ENCODE measurements around the gene MRPS22. TPM values are rescaled to one million over a fixed set of nuclear protein-coding genes. Genes with fewer than 3 reads are reported as not detected.
A peak's percentile ranks its signal among the peaks of the same experiment; 100 is the strongest.

The MRPS22 gene
- total and polyA plus RNA-seq, 9 of the 15 experiments (the other 6 are each of a cell fraction or from before 2014, with no cell fraction given) = 148 to 397 (median 229) TPM

- TF ChIP-seq, protein P1, sequence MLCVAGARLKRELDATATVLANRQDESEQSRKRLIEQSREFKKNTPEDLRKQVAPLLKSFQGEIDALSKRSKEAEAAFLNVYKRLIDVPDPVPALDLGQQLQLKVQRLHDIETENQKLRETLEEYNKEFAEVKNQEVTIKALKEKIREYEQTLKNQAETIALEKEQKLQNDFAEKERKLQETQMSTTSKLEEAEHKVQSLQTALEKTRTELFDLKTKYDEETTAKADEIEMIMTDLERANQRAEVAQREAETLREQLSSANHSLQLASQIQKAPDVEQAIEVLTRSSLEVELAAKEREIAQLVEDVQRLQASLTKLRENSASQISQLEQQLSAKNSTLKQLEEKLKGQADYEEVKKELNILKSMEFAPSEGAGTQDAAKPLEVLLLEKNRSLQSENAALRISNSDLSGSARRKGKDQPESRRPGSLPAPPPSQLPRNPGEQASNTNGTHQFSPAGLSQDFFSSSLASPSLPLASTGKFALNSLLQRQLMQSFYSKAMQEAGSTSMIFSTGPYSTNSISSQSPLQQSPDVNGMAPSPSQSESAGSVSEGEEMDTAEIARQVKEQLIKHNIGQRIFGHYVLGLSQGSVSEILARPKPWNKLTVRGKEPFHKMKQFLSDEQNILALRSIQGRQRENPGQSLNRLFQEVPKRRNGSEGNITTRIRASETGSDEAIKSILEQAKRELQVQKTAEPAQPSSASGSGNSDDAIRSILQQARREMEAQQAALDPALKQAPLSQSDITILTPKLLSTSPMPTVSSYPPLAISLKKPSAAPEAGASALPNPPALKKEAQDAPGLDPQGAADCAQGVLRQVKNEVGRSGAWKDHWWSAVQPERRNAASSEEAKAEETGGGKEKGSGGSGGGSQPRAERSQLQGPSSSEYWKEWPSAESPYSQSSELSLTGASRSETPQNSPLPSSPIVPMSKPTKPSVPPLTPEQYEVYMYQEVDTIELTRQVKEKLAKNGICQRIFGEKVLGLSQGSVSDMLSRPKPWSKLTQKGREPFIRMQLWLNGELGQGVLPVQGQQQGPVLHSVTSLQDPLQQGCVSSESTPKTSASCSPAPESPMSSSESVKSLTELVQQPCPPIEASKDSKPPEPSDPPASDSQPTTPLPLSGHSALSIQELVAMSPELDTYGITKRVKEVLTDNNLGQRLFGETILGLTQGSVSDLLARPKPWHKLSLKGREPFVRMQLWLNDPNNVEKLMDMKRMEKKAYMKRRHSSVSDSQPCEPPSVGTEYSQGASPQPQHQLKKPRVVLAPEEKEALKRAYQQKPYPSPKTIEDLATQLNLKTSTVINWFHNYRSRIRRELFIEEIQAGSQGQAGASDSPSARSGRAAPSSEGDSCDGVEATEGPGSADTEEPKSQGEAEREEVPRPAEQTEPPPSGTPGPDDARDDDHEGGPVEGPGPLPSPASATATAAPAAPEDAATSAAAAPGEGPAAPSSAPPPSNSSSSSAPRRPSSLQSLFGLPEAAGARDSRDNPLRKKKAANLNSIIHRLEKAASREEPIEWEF (CRISPR knock-in tag; IDR thresholded peaks at IDR 0.05) = no peak
- TF ChIP-seq SLC30A9 (CRISPR knock-in tag; IDR thresholded peaks at IDR 0.05) (no peak), RBM14 (IDR thresholded peaks at IDR 0.05; ENCODE audit: borderline replicate concordance, insufficient read depth, low read depth, low read length) (no peak), ZNF12 (CRISPR knock-in tag; IDR thresholded peaks at IDR 0.05) (no peak), ELK1 (CRISPR knock-in tag; IDR thresholded peaks at IDR 0.05) (no peak), NFIC (IDR thresholded peaks at IDR 0.05) (peak; percentile 72), ZC3H8 (IDR thresholded peaks at IDR 0.05) (no peak), SUPT5H (IDR thresholded peaks at IDR 0.05) (peak; percentile 95), ELF4 (CRISPR knock-in tag; IDR thresholded peaks at IDR 0.05) (no peak), NBN (IDR thresholded peaks at IDR 0.05; ENCODE audit: low read depth) (peak; percentile 52), CBX3 (IDR thresholded peaks at IDR 0.05; ENCODE audit: borderline replicate concordance in 1 of 2, low read length in 2 of 2) (no peak), SNAPC5 (CRISPR knock-in tag; IDR thresholded peaks at IDR 0.05) (no peak), HSF4 (CRISPR knock-in tag; IDR thresholded peaks at IDR 0.05; ENCODE audit: borderline replicate concordance) (no peak), GATAD2A (IDR thresholded peaks at IDR 0.05) (no peak), ZFPM2 (CRISPR knock-in tag; IDR thresholded peaks at IDR 0.05) (no peak), SMAD1 (IDR thresholded peaks at IDR 0.05; ENCODE audit: low read depth, low read length, partially characterized antibody) (peak; percentile 22), ELF1 (tag; IDR thresholded peaks at IDR 0.05) (peak; percentile 94)
- TF ChIP-seq, protein P2, sequence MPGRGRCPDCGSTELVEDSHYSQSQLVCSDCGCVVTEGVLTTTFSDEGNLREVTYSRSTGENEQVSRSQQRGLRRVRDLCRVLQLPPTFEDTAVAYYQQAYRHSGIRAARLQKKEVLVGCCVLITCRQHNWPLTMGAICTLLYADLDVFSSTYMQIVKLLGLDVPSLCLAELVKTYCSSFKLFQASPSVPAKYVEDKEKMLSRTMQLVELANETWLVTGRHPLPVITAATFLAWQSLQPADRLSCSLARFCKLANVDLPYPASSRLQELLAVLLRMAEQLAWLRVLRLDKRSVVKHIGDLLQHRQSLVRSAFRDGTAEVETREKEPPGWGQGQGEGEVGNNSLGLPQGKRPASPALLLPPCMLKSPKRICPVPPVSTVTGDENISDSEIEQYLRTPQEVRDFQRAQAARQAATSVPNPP (IDR thresholded peaks at IDR 0.05; ENCODE audit: borderline replicate concordance, insufficient read depth, insufficient read length) = no peak
- TF ChIP-seq, protein P3, sequence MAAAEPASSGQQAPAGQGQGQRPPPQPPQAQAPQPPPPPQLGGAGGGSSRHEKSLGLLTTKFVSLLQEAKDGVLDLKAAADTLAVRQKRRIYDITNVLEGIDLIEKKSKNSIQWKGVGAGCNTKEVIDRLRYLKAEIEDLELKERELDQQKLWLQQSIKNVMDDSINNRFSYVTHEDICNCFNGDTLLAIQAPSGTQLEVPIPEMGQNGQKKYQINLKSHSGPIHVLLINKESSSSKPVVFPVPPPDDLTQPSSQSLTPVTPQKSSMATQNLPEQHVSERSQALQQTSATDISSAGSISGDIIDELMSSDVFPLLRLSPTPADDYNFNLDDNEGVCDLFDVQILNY (CRISPR knock-in tag; IDR thresholded peaks at IDR 0.05) = no peak
Measured at GRCh38 chr3:139389552-139390368, 45.9 kb downstream of the MRPS22 start, which contains the start of gene COPB2 (continued).
